Erythroblast (primary cell): Measurements from ENCODE around the gene PRR11.

Source experiments
- GATA1 ChIP-seq: IDR thresholded peaks from 2 replicates; pipeline ENCODE4 v1.6.1; 2011; ENCODE audit warnings: low read depth, mild to moderate bottlenecking, control low read depth, low read length, moderate library complexity
- POLR2A ChIP-seq: IDR thresholded peaks from 2 replicates; pipeline ENCODE4 v1.6.1; 2011; ENCODE audit warnings: mild to moderate bottlenecking, low read length

DNA sequence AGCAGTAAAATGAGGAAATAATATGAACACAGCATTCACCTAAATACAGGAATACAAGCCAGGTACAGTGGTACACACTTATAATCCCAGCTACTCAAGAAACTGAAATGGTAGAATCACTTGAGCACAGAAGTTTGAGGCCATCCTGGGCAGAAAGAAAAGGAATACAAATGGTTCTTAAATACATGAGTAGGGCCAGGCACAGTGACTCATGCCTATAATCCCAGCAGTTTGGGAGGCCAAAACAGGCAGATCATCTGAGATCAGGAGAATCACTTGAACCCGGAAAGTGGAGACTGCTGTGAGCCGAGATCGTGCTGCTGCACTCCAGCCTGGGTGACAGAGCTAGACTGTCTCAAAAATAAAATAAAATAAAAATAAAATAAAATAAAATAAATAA is 31.3 kb downstream of the PRR11 start:
- TF ChIP-seq POLR2A (no peak), GATA1 (no peak)
